Measurements from ENCODE around the gene MATCAP1. TPM values are rescaled to one million over a fixed set of nuclear protein-coding genes. Genes with fewer than 3 reads are reported as not detected.

Gene MATCAP1
- under 1 TPM in 4 of 6 donors, not detected in 2; 0.33 to 0.40 (median 0.40) TPM for polyA plus RNA-seq (ENCODE audit: low read depth in 6 of 6)

DNA sequence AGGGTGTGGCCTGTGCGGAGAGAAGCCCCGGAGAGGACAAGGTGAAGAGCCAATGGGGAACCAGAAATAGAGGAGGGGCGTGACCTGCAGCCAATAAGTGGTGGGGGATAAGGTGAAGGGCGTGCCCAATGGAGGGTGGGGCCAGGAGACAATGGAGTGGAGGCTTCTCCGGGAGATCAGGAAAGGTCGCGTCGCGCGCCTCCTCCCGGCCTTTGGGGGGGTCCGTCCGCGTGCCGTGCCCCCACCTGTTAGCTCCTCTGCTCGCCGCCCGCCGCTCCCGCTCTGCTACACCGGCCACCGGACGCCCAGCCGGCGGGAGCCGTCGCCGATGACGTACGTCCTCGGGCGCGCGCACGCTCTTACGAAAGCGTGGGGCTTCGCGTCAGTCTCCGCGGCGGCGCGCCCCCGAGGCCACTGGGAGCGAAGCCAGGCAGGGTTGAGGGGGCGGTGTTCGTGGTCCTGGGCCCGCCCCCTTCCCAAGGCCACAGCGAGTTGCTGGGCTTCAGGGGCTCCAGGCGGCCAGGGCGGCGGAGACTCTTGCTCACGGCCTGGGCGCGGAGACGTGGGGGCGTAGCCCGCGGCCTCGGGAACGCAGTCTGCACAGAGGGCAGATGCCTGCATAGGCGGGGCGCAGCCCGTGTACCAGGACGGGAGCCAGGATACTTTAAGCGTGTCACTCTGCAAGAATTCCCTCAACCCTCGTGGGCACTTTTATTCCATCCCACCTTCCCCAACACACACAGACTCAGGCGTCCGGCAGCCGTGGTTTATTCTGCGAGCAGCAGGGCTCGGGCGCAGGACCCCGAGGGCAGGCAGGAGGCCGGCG lies at the start of gene MATCAP1:
TSS of gene MATCAP1 (minus strand) at position 337 of the 826 bp plus-strand sequence. CDS start 3,353 bp downstream, outside the sequence.
- peaks cover 7 to 13% (median 10%) of the 10 kb centered on the region in 3 donors for H3K4me1 Mint-ChIP-seq
- no peaks in the 10 kb centered on the region for H3K36me3 Mint-ChIP-seq
- ATAC-seq (ENCODE audit: low read depth in 2 of 2), result peak; percentile 92 to 93
- peak; percentile 96 for DNase-seq
- H3K27ac Mint-ChIP-seq, result peak within 1 kb of the TSS in 2 of 6 donors; percentile 56 to 58
- H3K9me3 Mint-ChIP-seq, result no peaks in the 10 kb centered on the region
- H3K4me3 Mint-ChIP-seq, result peak within 1 kb of the TSS in 5 of 8 donors; percentile 36 to 98 (median 79)
- peaks cover 5 to 18% (median 10%) of the 10 kb centered on the region in 3 donors for H3K27me3 Mint-ChIP-seq

DNA sequence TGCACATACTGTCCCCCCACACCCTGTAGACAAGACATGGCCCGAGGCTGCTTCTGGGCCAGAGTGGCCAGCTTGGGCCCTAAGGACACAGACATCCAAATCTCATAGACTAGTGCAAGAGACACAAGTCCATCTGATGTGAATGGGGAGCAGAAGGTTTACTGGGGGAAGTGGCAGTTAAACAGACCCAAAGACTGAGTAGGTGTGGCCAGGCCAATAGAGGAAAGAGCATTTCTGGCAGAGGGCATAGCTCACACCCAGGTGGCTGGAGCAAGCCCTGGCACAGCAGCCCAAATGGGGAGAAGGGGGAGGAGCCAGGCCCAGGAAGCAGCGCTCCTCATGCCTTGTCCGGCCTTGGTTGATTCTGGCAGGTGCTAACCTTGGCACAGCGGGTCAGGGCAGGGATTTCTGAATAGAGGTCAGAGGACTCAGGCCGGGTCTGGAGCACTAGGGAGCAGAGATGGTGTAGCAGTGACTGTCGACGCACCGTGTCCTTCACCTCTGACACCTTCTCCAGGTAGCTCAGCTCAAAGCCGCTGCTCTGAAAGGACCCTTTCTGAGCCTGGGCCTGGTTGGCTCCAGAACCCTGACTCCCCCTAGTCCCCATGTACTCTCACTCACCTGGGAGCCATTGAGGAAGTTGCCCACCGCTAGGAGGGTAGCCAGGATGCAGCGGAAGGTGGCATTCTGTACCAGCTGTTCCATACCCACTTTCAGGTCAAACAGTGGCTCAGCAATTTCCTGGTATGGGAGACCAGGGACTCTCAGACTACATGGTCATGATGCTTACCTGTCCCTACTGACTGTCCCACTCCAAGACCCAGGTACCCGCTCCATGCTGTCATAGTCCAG lies 47.3 kb upstream of the MATCAP1 start:
- DNase-seq (no peak), ATAC-seq (ENCODE audit: low read depth in 2 of 2) (no peak)
- Mint-ChIP-seq H3K27me3 (no peaks in the 10 kb centered on the region), H3K36me3 (peaks cover 5 to 11% of the 10 kb centered on the region in 2 donors), H3K4me1 (peaks cover 17 to 32% (median 20%) of the 10 kb centered on the region in 3 donors), H3K27ac (peak overlapping the region in 2 of 6 donors; percentile 71 to 81), H3K4me3 (peak overlapping the region in 2 of 8 donors; percentile 36 to 37), H3K9me3 (peaks cover 0 to under 1% (median 0%) of the 10 kb centered on the region in 7 donors)

DNA sequence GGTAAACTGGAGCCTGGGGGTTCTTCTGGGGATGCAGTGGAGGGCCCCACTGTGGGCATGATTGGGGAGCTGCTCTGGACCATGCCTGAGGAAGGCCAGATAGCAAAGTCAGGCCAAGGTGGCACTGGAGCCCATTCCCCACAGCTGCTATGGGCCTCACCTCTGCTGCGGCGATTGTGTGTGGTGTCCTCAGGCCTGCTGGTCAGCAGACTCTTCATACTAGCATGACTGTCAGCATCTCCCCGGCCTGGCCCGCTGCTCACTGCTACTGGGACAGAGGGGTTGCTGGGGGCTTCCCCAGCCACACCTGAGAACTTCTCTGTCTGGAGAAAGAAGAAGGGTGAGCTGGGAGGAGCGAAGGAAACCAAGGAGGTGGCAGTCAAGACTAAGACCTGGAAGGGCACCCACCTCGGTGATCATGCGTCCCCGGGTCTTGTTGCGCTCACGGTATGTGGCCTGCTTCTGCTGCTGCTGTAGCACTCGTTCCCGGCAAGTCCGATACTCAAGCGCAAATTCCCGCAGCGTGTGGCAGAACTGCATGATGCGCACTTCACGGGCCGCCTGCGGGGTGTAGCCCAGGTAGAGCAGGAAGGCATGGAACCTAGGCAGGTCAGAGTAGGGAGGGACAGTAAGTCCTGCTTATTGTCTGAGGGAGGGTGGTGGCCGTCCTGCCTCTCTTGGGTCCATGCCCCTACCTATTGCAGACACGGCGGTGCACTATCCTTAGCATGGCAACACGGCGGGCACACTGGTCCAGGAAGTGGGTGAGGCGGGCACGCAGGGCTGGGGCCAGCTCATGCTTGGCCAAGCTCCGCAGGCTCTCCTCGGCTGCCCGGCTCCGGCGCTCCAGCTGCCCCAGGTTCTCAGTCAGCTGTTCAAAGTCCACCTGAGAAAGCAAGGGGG lies 46.4 kb upstream of the MATCAP1 start:
- DNase-seq (no peak), ATAC-seq (ENCODE audit: low read depth in 2 of 2) (no peak)
- Mint-ChIP-seq H3K9me3 (no peaks in the 10 kb centered on the region), H3K27me3 (no peaks in the 10 kb centered on the region), H3K4me3 (peak overlapping the region in 3 of 8 donors; percentile 56 to 100 (median 98)), H3K36me3 (peaks cover 3 to 7% of the 10 kb centered on the region in 2 donors), H3K4me1 (peaks cover 23 to 38% (median 28%) of the 10 kb centered on the region in 3 donors), H3K27ac (no peak overlapping the region)

- peaks cover 23 to 38% (median 28%) of the 10 kb centered on the region in 3 donors for H3K4me1 Mint-ChIP-seq
- H3K27ac Mint-ChIP-seq, result no peak overlapping the region
- H3K36me3 Mint-ChIP-seq, result peaks cover 3 to 7% of the 10 kb centered on the region in 2 donors
- ATAC-seq (ENCODE audit: low read depth in 2 of 2) (no peak), DNase-seq (no peak)
- H3K27me3 Mint-ChIP-seq, result no peaks in the 10 kb centered on the region
- H3K4me3 Mint-ChIP-seq, result peak overlapping the region in 6 of 8 donors; percentile 56 to 100 (median 98)
- no peaks in the 10 kb centered on the region for H3K9me3 Mint-ChIP-seq
Measured at GRCh38 chr16:67228905-67229304, 45.1 kb upstream of the MATCAP1 start.

- H3K4me3 Mint-ChIP-seq, result peak overlapping the region; percentile 95 to 100 (median 100)
- DNase-seq, result no peak
- ATAC-seq (ENCODE audit: low read depth in 2 of 2), result no peak
- H3K4me1 Mint-ChIP-seq, result peaks cover 23 to 38% (median 28%) of the 10 kb centered on the region in 3 donors
- H3K27me3 Mint-ChIP-seq, result no peaks in the 10 kb centered on the region
- H3K36me3 Mint-ChIP-seq, result peaks cover 3 to 7% of the 10 kb centered on the region in 2 donors
- no peaks in the 10 kb centered on the region for H3K9me3 Mint-ChIP-seq
- peak overlapping the region in 4 of 6 donors; percentile 81 to 100 (median 90) for H3K27ac Mint-ChIP-seq
Measured at GRCh38 chr16:67228034-67228785, 44.4 kb upstream of the MATCAP1 start.

GRCh38 chr16:67227567-67227921 lies 43.8 kb upstream of the MATCAP1 start:
- no peaks in the 10 kb centered on the region for H3K27me3 Mint-ChIP-seq
- peaks cover 3 to 7% of the 10 kb centered on the region in 2 donors for H3K36me3 Mint-ChIP-seq
- DNase-seq (no peak), ATAC-seq (ENCODE audit: low read depth in 2 of 2) (no peak)
- no peaks in the 10 kb centered on the region for H3K9me3 Mint-ChIP-seq
- peaks cover 23 to 38% (median 28%) of the 10 kb centered on the region in 3 donors for H3K4me1 Mint-ChIP-seq
- peak overlapping the region; percentile 95 to 100 (median 100) for H3K4me3 Mint-ChIP-seq
- peak overlapping the region; percentile 92 to 100 (median 98) for H3K27ac Mint-ChIP-seq

DNA sequence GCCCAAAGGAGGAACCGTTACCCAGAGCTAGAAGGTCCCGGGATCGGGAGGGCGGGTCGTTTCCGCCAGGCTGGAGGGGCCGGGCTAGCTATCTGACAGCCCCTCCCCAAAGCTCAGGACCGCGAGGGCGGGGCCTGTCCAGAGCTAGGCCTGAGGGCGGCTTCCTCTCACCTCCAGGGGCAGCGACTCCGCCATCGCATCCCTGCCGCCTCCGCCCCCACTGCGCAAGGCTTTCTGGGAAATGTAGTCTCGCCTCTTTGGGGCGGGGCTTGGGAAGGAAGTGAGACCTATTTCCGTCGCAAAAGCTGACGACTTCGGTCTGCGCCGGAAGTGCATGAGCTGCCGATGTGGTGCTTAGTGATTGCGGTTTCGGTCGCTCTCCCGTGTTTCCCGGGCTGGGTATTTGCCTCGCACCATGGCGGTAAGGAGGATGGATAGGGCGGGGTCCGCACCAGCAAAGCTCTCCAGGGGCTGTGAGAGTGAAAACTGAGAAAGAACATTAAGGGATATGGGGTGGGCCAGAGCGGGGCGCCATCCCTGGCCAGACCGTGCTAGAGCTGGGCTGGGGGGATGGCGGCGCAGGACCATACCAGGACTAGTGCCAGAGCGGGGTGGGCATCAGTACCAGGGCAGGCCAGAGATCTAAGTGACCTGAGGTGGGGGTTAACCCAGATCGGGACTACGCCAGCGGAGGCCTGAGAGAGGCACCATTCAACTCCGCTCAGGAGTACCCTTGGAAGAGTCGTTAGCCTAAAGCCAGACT lies 43.2 kb upstream of the MATCAP1 start, which contains the start of gene TMEM208:
TSS of gene TMEM208 (plus strand) at position 327 of the 763 bp plus-strand sequence. CDS start at position 416, 89 bp downstream.
- H3K9me3 Mint-ChIP-seq, result no peaks in the 10 kb centered on the region
- H3K4me3 Mint-ChIP-seq, result peak within 1 kb of the TSS; percentile 95 to 100 (median 100)
- DNase-seq (peak; percentile 98), ATAC-seq (ENCODE audit: low read depth in 2 of 2) (peak; percentile 94)
- H3K27me3 Mint-ChIP-seq, result no peaks in the 10 kb centered on the region
- H3K36me3 Mint-ChIP-seq, result peaks cover 3 to 7% of the 10 kb centered on the region in 2 donors
- peaks cover 23 to 38% (median 28%) of the 10 kb centered on the region in 3 donors for H3K4me1 Mint-ChIP-seq
- peak within 1 kb of the TSS; percentile 92 to 100 (median 98) for H3K27ac Mint-ChIP-seq

GRCh38 chr16:67226295-67226803 lies 42.6 kb upstream of the MATCAP1 start:
- no peaks in the 10 kb centered on the region for H3K9me3 Mint-ChIP-seq
- ATAC-seq (ENCODE audit: low read depth in 2 of 2) (no peak), DNase-seq (no peak)
- peaks cover 3 to 7% of the 10 kb centered on the region in 2 donors for H3K36me3 Mint-ChIP-seq
- H3K4me3 Mint-ChIP-seq, result peak overlapping the region; percentile 95 to 100 (median 100)
- H3K4me1 Mint-ChIP-seq, result peaks cover 23 to 38% (median 28%) of the 10 kb centered on the region in 3 donors
- H3K27ac Mint-ChIP-seq, result peak overlapping the region; percentile 92 to 100 (median 96)
- no peaks in the 10 kb centered on the region for H3K27me3 Mint-ChIP-seq

GRCh38 chr16:67223992-67224391 lies 40.2 kb upstream of the MATCAP1 start:
- H3K27ac Mint-ChIP-seq, result peak overlapping the region in 1 of 6 donors; percentile 43
- no peak for DNase-seq
- no peaks in the 10 kb centered on the region for H3K27me3 Mint-ChIP-seq
- H3K4me1 Mint-ChIP-seq, result peaks cover 23 to 30% (median 28%) of the 10 kb centered on the region in 3 donors
- H3K4me3 Mint-ChIP-seq, result peak overlapping the region in 1 of 8 donors; percentile 18
- ATAC-seq (ENCODE audit: low read depth in 2 of 2), result no peak
- H3K9me3 Mint-ChIP-seq, result no peaks in the 10 kb centered on the region
- peaks cover 7 to 9% of the 10 kb centered on the region in 2 donors for H3K36me3 Mint-ChIP-seq

DNA sequence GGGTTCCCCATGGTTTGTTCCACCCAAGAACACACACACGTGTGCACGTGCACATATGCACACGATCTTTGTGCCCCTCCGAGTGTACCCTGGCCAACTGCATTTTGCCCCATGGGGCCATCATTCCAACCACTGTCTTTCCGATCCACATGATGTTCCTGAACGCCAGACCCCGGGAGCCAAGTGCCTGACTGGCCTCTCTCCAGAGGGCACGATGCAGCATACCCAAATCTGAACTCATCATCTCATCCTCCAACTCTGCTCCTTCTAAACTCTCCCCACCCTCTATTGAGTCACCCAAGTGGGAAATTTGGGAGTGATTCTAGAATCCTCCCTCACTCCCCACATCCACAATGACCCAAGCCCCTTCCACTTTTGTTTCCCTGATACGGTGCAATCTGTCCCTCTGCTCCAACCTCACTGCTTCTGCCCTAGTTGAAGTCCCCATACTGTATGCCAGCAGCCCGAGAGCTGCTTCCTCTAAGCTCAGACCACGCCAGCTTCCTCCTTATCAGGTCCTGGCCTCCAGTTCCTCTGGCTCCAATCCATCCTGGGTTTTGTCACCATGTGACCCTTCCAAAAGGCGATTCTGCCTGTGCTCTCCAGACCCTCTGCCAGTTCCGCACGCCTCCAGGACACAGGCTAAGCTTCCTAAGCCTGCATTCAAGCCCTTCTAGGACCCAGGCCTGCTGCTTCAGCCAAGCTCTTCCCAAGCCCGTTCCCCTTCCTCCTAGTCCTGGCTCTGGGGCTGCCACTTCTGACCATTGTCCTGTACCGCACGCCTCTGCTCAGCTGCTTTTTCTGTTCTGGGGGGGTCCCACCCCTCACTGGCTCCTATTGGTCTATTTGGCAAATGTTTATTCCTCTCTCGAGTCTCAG lies 33.1 kb upstream of the MATCAP1 start:
- no peak for ATAC-seq (ENCODE audit: low read depth in 2 of 2)
- Mint-ChIP-seq H3K27me3 (no peaks in the 10 kb centered on the region), H3K9me3 (no peaks in the 10 kb centered on the region), H3K4me1 (peaks cover 0 to 9% (median 3%) of the 10 kb centered on the region in 3 donors), H3K4me3 (no peak overlapping the region), H3K27ac (peak overlapping the region in 2 of 6 donors; percentile 3 to 13), H3K36me3 (peaks cover 0 to 6% of the 10 kb centered on the region in 2 donors)
- no peak for DNase-seq

All from naive B cell (primary cell).